Fibroblast of lung (primary cell): ENCODE measurements around the gene LYVE1. TPM values are rescaled to one million over a fixed set of nuclear protein-coding genes. Genes with fewer than 3 reads are reported as not detected.

Experiments used
- DNase-seq, 2 donors: peaks; one replicate each; pipeline versions ENCODE4 v3.0.0 to v3.0.0-alpha.2; 2010; ENCODE audit warnings: low read depth in 2 of 2
- H2AFZ ChIP-seq: 2 replicates; pipeline ENCODE4 v1.5.1; 2012; ENCODE audit warnings: low read length, control low read depth, inconsistent platforms
- H3K27ac ChIP-seq: 2 replicates; pipeline ENCODE4 v1.5.1; 2011; ENCODE audit warnings: low read length, control low read depth; ENCODE audit not compliant: insufficient read depth
- H3K27me3 ChIP-seq: 2 replicates; pipeline ENCODE4 v1.5.1; 2011; ENCODE audit warnings: mild to moderate bottlenecking, low read length; ENCODE audit not compliant: control insufficient read depth, insufficient read depth
- H3K36me3 ChIP-seq: 2 replicates; pipeline ENCODE4 v1.5.1; 2011; ENCODE audit warnings: low read length; ENCODE audit not compliant: control insufficient read depth, insufficient read depth
- H3K4me1 ChIP-seq: 2 replicates; pipeline ENCODE4 v1.5.1; 2011; ENCODE audit warnings: low read length; ENCODE audit not compliant: control insufficient read depth, insufficient read depth; ENCODE audit errors: extremely low read depth
- H3K4me2 ChIP-seq: 2 replicates; pipeline ENCODE4 v1.5.1; 2011; ENCODE audit warnings: low read length, control low read depth; ENCODE audit not compliant: insufficient read depth; ENCODE audit errors: extremely low read depth
- H3K4me3 ChIP-seq, 4 experiments: fragments of 200-600 bp in 1 of 4; sonication (generic) in 1 of 4; replicated peaks in 1 of 4; 2 replicates each; pipeline ENCODE4 v1.5.1; 2011 to 2016; ENCODE audit warnings: low read length in 4 of 4, low read depth in 3 of 4, mild to moderate bottlenecking in 3 of 4, control low read depth in 2 of 4, inconsistent platforms in 1 of 4, mixed read lengths in 1 of 4; ENCODE audit not compliant: insufficient read depth in 1 of 4; ENCODE audit errors: control extremely low read depth in 1 of 4
- H3K79me2 ChIP-seq: 2 replicates; pipeline ENCODE4 v1.5.1; 2012; ENCODE audit warnings: mild to moderate bottlenecking, low read length, inconsistent platforms; ENCODE audit not compliant: control insufficient read depth, insufficient read depth
- H3K9ac ChIP-seq: 2 replicates; pipeline ENCODE4 v1.5.1; 2011; ENCODE audit warnings: mild to moderate bottlenecking, low read length, control low read depth; ENCODE audit not compliant: insufficient read depth
- H3K9me3 ChIP-seq: 2 replicates; pipeline ENCODE4 v1.5.1; 2012; ENCODE audit warnings: low read depth, low read length; ENCODE audit not compliant: control insufficient read depth, insufficient read depth
- H4K20me1 ChIP-seq: 2 replicates; pipeline ENCODE4 v1.5.1; 2011; ENCODE audit warnings: low read length; ENCODE audit not compliant: control insufficient read depth, insufficient read depth; ENCODE audit errors: extremely low read depth
- CTCF ChIP-seq, 2 donors: IDR thresholded peaks in 1 of 2; conservative IDR thresholded peaks in 1 of 2; 1 replicate in 1 of 2; 2 replicates in 1 of 2; pipeline ENCODE4 v1.5.1; 2011 to 2012; ENCODE audit warnings: low read length in 2 of 2, control low read depth in 1 of 2, inconsistent platforms in 1 of 2, low read depth in 1 of 2, mild to moderate bottlenecking in 1 of 2
- EZH2 ChIP-seq: IDR thresholded peaks from 2 replicates; pipeline ENCODE4 v1.5.1; 2012; ENCODE audit warnings: low read length, control low read depth, mild to moderate bottlenecking; ENCODE audit errors: missing control alignments
- polyA plus RNA-seq, 2 donors: library from polyadenylated mRNA; depleted of rRNA in 1 of 2; stranded (reverse) in 1 of 2; unstranded in 1 of 2; fragments of >200 nt; gene quantifications; 2 replicates each; pipeline ENCODE4 v1.2.1, GENCODE V29; 2011 to 2012; ENCODE audit warnings: missing spikeins in 1 of 2
- total RNA-seq: library from RNA; depleted of rRNA; stranded (reverse); fragments of >200 nt; gene quantifications from 2 replicates; pipeline ENCODE4 v1.2.1, GENCODE V29; 2014

Gene LYVE1
- total and polyA plus RNA-seq, 2 donors (not counting 1 experiment from before 2014, with no cell fraction given): 0.08 to 0.17 TPM

- no peak overlapping the region for H3K9ac ChIP-seq
- H3K79me2 ChIP-seq: no peaks in the 10 kb centered on the region
- H2AFZ ChIP-seq: no peak overlapping the region
- no peak overlapping the region for H3K4me2 ChIP-seq
- H3K9me3 ChIP-seq: no peaks in the 10 kb centered on the region
- H3K4me3 ChIP-seq: no peak overlapping the region
- no peaks in the 10 kb centered on the region for H3K36me3 ChIP-seq
- TF ChIP-seq EZH2: no peak
- no peaks in the 10 kb centered on the region for H4K20me1 ChIP-seq
- H3K4me1 ChIP-seq: peaks cover 17% of the 10 kb centered on the region
- H3K27ac ChIP-seq: no peak overlapping the region
- no peak for DNase-seq
- no peaks in the 10 kb centered on the region for H3K27me3 ChIP-seq
These were observed 33.9 kb upstream of the LYVE1 start for GRCh38 chr11:10602366-10602765.

- no peak overlapping the region for H3K4me2 ChIP-seq
- TF ChIP-seq EZH2 (no peak), CTCF (conservative IDR thresholded peaks at IDR 0.05 in 1 of 2, IDR thresholded peaks at IDR 0.05 in 1 of 2; ENCODE audit: low read depth in 1 of 2, low read length in 2 of 2) (no peak)
- no peaks in the 10 kb centered on the region for H3K79me2 ChIP-seq
- peaks cover 11% of the 10 kb centered on the region for H3K4me1 ChIP-seq
- H3K4me3 ChIP-seq: no peak overlapping the region
- H3K9ac ChIP-seq: no peak overlapping the region
- H3K27me3 ChIP-seq: no peaks in the 10 kb centered on the region
- H2AFZ ChIP-seq: no peak overlapping the region
- no peaks in the 10 kb centered on the region for H3K9me3 ChIP-seq
- DNase-seq: no peak
- H3K27ac ChIP-seq: no peak overlapping the region
- H4K20me1 ChIP-seq: no peaks in the 10 kb centered on the region
- no peaks in the 10 kb centered on the region for H3K36me3 ChIP-seq
These were observed 33.4 kb upstream of the LYVE1 start for GRCh38 chr11:10601837-10602236.

- no peak overlapping the region for H3K4me3 ChIP-seq
- peaks cover 3% of the 10 kb centered on the region for H3K4me1 ChIP-seq
- TF ChIP-seq CTCF (conservative IDR thresholded peaks at IDR 0.05 in 1 of 2, IDR thresholded peaks at IDR 0.05 in 1 of 2; ENCODE audit: low read depth in 1 of 2, low read length in 2 of 2): no peak
- no peak for TF ChIP-seq EZH2
- no peak overlapping the region for H3K9ac ChIP-seq
- no peak overlapping the region for H3K27ac ChIP-seq
- H3K9me3 ChIP-seq: no peaks in the 10 kb centered on the region
- no peak overlapping the region for H3K4me2 ChIP-seq
- no peaks in the 10 kb centered on the region for H3K27me3 ChIP-seq
- H3K36me3 ChIP-seq: no peaks in the 10 kb centered on the region
- H3K79me2 ChIP-seq: no peaks in the 10 kb centered on the region
- DNase-seq: no peak
- H4K20me1 ChIP-seq: no peaks in the 10 kb centered on the region
- H2AFZ ChIP-seq: no peak overlapping the region
These were observed 32.2 kb upstream of the LYVE1 start for GRCh38 chr11:10600570-10601248.
